Measurements from ENCODE around the gene NFATC2IP. TPM values are rescaled to one million over a fixed set of nuclear protein-coding genes. Genes with fewer than 3 reads are reported as not detected.
A peak's percentile ranks its signal among the peaks of the same experiment; 100 is the strongest.

The NFATC2IP gene
- 100 to 1,000 TPM; 115 to 117 TPM for total RNA-seq

GRCh38 chr16:28950648-28951409, at the start of gene NFATC2IP:
NFATC2IP (plus strand) TSS chr16:28950937; CDS start chr16:28951012, 75 bp downstream.
- ATAC-seq (ENCODE audit: low read depth): peak; percentile 96
- H3K4me3 Mint-ChIP-seq: peak within 1 kb of the TSS; percentile 98
- H3K9me3 Mint-ChIP-seq: no peaks in the 10 kb centered on the region
- peak; percentile 99 for DNase-seq
- H3K4me1 Mint-ChIP-seq: peaks cover 23% of the 10 kb centered on the region
- peaks cover 5% of the 10 kb centered on the region for H3K27me3 Mint-ChIP-seq
- peak within 1 kb of the TSS; percentile 98 for H3K27ac Mint-ChIP-seq
- peaks cover 20% of the 10 kb centered on the region for H3K36me3 Mint-ChIP-seq
- POLR2A ChIA-PET: interaction anchor here (0.5 to 1.7 kb wide), 8 partner anchors 18 to 128 kb away, joined by 3 to 8 read pairs (median 4); partner anchors contain the start of genes ATXN2L, LAT and SH2B1

- Mint-ChIP-seq H3K4me3 (no peak overlapping the region), H3K36me3 (no peaks in the 10 kb centered on the region), H3K27me3 (no peaks in the 10 kb centered on the region), H3K4me1 (no peaks in the 10 kb centered on the region), H3K27ac (no peak overlapping the region), H3K9me3 (no peaks in the 10 kb centered on the region)
- POLR2A ChIA-PET: interaction anchor here (1.0 to 1.5 kb wide), 3 partner anchors 12 to 22 kb away, joined by 3 to 5 read pairs (median 4); no protein-coding TSS in a partner anchor
- DNase-seq (no peak), ATAC-seq (ENCODE audit: low read depth) (no peak)
Observed at GRCh38 chr16:28901862-28902261, 48.9 kb upstream of the NFATC2IP start.

GRCh38 chr16:28902909-28903308, 47.8 kb upstream of the NFATC2IP start:
- Mint-ChIP-seq H3K27me3 (no peaks in the 10 kb centered on the region), H3K4me3 (no peak overlapping the region), H3K4me1 (no peaks in the 10 kb centered on the region), H3K27ac (no peak overlapping the region), H3K9me3 (no peaks in the 10 kb centered on the region), H3K36me3 (no peaks in the 10 kb centered on the region)
- no peak for DNase-seq
- no peak for ATAC-seq (ENCODE audit: low read depth)
- POLR2A ChIA-PET: interaction anchor here (1.0 to 1.5 kb wide), 3 partner anchors 11 to 23 kb away, joined by 3 to 5 read pairs (median 4); no protein-coding TSS in a partner anchor

- H3K27ac Mint-ChIP-seq: no peak overlapping the region
- POLR2A ChIA-PET: no interaction called here
- ATAC-seq (ENCODE audit: low read depth): no peak
Observed at GRCh38 chr16:28903344-28904042, 47.2 kb upstream of the NFATC2IP start.

GRCh38 chr16:28904363-28904762, 46.4 kb upstream of the NFATC2IP start:
- no peaks in the 10 kb centered on the region for H3K36me3 Mint-ChIP-seq
- no peak overlapping the region for H3K27ac Mint-ChIP-seq
- no peak overlapping the region for H3K4me3 Mint-ChIP-seq
- no peaks in the 10 kb centered on the region for H3K9me3 Mint-ChIP-seq
- H3K4me1 Mint-ChIP-seq: no peaks in the 10 kb centered on the region
- ATAC-seq (ENCODE audit: low read depth) (no peak), DNase-seq (no peak)
- no peaks in the 10 kb centered on the region for H3K27me3 Mint-ChIP-seq
- POLR2A ChIA-PET: no interaction called here

More at GRCh38 chr16:28903344-28904042, 47.2 kb upstream of the NFATC2IP start:
- Mint-ChIP-seq H3K9me3 (no peaks in the 10 kb centered on the region), H3K4me3 (no peak overlapping the region), H3K27me3 (no peaks in the 10 kb centered on the region), H3K4me1 (no peaks in the 10 kb centered on the region), H3K36me3 (no peaks in the 10 kb centered on the region)
- no peak for DNase-seq

- H3K27me3 Mint-ChIP-seq: no peaks in the 10 kb centered on the region
- no peak for ATAC-seq (ENCODE audit: low read depth)
- no peaks in the 10 kb centered on the region for H3K36me3 Mint-ChIP-seq
- POLR2A ChIA-PET: no interaction called here
- no peak for DNase-seq
- no peak overlapping the region for H3K4me3 Mint-ChIP-seq
- no peaks in the 10 kb centered on the region for H3K4me1 Mint-ChIP-seq
- no peaks in the 10 kb centered on the region for H3K9me3 Mint-ChIP-seq
- H3K27ac Mint-ChIP-seq: no peak overlapping the region
Observed at GRCh38 chr16:28904828-28905227, 45.9 kb upstream of the NFATC2IP start.

DNA sequence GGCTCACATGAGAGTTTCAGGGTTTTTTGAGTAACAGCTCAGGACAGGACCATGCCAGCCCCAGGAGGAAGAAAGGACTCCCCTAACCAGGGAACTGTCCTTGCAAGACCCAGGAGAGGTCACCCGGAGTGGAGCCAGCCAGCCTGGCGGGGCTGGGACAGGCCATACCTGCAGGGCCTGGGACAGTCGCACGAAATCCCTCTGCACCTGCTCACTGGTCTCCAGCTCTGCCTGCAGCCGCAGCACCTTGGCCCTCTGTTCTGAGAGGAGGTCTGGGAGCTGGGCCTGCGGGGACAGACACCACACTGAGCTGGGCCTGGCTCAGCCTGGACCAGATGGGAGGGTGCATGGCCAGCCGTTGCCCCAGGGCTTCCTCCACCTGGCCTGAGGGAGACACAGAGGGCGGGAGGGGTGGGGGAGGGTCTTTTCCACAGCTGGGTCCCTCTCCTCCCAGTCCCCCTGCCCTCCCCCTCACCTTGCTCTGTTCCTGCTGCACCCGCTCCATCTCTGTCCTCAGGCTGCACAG, 45.4 kb upstream of the NFATC2IP start:
- POLR2A ChIA-PET: no interaction called here
- H3K36me3 Mint-ChIP-seq: no peaks in the 10 kb centered on the region

DNA sequence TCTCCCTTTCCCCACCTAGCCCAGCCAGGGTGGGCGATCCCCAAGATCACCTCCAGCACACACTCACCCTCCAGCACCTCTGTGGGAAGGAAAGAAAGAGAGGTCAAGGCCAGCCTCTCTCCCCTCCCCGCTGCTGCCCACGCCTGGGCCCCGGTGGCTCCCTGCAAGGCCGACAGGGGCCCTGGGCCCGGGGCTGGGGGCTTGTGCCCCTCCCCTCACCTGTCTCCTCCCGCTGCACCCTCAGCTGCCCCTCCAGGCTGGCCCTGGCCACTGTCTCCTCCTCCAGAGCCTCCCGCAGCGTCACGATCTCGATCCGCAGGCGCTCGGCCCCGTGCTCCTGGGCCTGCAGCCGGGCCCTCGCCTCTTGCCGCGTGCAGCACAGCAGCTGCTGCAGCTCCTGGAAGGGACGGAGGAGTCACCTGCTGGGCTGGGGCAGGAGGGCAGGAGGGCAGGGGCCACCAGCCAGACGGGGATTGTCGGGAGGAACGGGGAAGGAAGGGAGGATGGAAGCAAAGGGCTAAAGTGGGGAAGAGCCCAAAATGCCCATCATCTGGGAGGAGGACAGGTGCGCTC, 44.9 kb upstream of the NFATC2IP start:
- Mint-ChIP-seq H3K9me3 (no peaks in the 10 kb centered on the region), H3K36me3 (no peaks in the 10 kb centered on the region), H3K27me3 (no peaks in the 10 kb centered on the region), H3K27ac (no peak overlapping the region), H3K4me3 (no peak overlapping the region), H3K4me1 (no peaks in the 10 kb centered on the region)
- POLR2A ChIA-PET: no interaction called here
- DNase-seq: no peak
- no peak for ATAC-seq (ENCODE audit: low read depth)

More for the DNA sequence above, 45.4 kb upstream of the NFATC2IP start:
- no peak overlapping the region for H3K27ac Mint-ChIP-seq
- no peak for DNase-seq
- ATAC-seq (ENCODE audit: low read depth): no peak
- H3K27me3 Mint-ChIP-seq: no peaks in the 10 kb centered on the region
- H3K4me3 Mint-ChIP-seq: no peak overlapping the region
- no peaks in the 10 kb centered on the region for H3K9me3 Mint-ChIP-seq
- no peaks in the 10 kb centered on the region for H3K4me1 Mint-ChIP-seq

GRCh38 chr16:28910086-28911031, 40.4 kb upstream of the NFATC2IP start:
- ATAC-seq (ENCODE audit: low read depth) (no peak), DNase-seq (no peak)
- POLR2A ChIA-PET: interaction anchor here (0.7 kb wide), 1 partner anchor 71 kb away, joined by 3 read pairs; no protein-coding TSS in a partner anchor
- Mint-ChIP-seq H3K9me3 (no peaks in the 10 kb centered on the region), H3K27ac (no peak overlapping the region), H3K36me3 (peaks cover 6% of the 10 kb centered on the region), H3K4me3 (no peak overlapping the region), H3K4me1 (no peaks in the 10 kb centered on the region), H3K27me3 (no peaks in the 10 kb centered on the region)

DNA sequence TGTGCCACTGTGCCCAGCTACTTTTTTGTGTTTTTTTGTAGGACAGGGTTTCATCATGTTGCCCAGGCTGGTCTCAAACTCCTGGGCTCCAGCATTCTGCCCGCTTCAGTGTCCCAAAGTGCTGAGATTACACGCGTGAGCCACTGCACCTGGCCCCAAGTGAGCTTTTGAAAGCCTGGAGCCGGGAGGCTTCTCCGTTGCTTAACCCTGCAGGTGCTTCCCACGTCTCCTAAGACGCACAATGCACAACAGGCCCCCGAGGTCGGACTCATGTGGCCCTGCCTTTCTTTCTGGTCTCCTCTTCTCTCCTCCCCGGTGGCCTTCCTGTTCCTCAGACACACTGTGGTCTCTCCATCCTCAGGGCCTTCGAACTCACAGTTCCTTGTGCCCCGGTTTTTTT, 38.2 kb upstream of the NFATC2IP start:
- Mint-ChIP-seq H3K4me3 (no peak overlapping the region), H3K36me3 (peaks cover 12% of the 10 kb centered on the region), H3K9me3 (no peaks in the 10 kb centered on the region), H3K27me3 (no peaks in the 10 kb centered on the region), H3K27ac (no peak overlapping the region), H3K4me1 (peaks cover 3% of the 10 kb centered on the region)
- no peak for DNase-seq
- POLR2A ChIA-PET: interaction anchor here (1.0 kb wide), 1 partner anchor 11 kb away, joined by 3 read pairs; no protein-coding TSS in a partner anchor
- ATAC-seq (ENCODE audit: low read depth): no peak

DNA sequence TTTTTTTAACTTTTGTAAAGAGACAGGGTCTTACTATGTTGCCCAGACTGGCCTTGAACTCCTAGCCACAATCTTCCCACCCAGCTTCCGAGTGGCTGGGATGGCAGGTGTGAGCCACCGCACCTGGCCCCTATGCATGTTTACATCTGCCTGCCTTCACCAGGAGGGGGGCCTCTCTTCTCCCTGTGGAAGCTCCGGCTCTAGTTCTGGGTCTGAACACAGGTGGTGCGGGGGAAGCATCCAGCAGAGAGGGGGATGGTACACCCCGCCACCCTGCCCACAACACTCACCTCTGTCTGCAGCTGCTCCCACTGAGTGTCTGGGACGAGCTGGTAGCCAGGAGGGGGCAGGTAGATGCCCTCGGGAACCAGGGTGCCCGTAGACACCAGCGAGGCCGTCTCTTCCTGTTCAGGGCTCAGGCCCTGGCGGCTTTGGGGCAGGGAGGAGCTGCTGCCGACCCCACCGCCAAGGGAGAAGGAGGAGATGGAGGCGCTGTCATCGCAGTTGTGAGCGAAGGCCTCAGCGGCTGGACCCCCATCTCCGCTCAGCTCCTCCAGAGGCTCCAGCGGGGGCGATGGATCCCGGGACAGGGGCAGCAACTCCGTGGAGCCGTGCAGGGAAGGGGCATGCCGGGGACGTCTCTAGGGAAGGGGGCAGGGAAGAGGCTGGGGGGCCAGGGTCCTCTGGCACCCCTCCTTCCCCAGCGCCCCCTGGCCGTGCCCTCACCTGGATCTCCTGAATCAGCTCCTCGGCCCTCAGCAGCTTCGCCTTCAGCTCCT, 36.6 kb upstream of the NFATC2IP start:
- Mint-ChIP-seq H3K36me3 (peaks cover 12% of the 10 kb centered on the region), H3K4me1 (peaks cover 3% of the 10 kb centered on the region), H3K27ac (no peak overlapping the region), H3K4me3 (no peak overlapping the region), H3K27me3 (no peaks in the 10 kb centered on the region), H3K9me3 (no peaks in the 10 kb centered on the region)
- ATAC-seq (ENCODE audit: low read depth): no peak
- no peak for DNase-seq
- POLR2A ChIA-PET: interaction anchor here (1.0 to 1.4 kb wide), 2 partner anchors 12 to 91 kb away, joined by 4 to 6 read pairs; partner anchors contain the start of gene ATXN2L

GRCh38 chr16:28915181-28915580, 35.6 kb upstream of the NFATC2IP start:
- Mint-ChIP-seq H3K27ac (no peak overlapping the region), H3K4me3 (no peak overlapping the region), H3K4me1 (peaks cover 3% of the 10 kb centered on the region), H3K9me3 (no peaks in the 10 kb centered on the region), H3K36me3 (peaks cover 13% of the 10 kb centered on the region), H3K27me3 (no peaks in the 10 kb centered on the region)
- DNase-seq: no peak
- POLR2A ChIA-PET: interaction anchor here (0.6 to 0.9 kb wide), 2 partner anchors 34 to 64 kb away, joined by 3 to 7 read pairs; no protein-coding TSS in a partner anchor
- no peak for ATAC-seq (ENCODE audit: low read depth)

All from activated naive CD8-positive, alpha-beta T cell treated with anti-CD3 and anti-CD28 coated beads, Interleukin-2, amount 10 ng/mL, durations not matched to agents 7 days and 5 days (primary cell).